Adipocyte (in vitro differentiated cells): ENCODE results near the gene ZBTB14.

Experiments
- DNase-seq: peaks from one replicate; pipeline ENCODE4 v3.0.0-alpha.2; 2015; ENCODE audit warnings: low read depth
- H3K27me3 ChIP-seq: replicated peaks from 2 replicates; pipeline ENCODE4 v1.7.0; 2013; ENCODE audit warnings: mild to moderate bottlenecking, low read length, moderate library complexity; ENCODE audit not compliant: control insufficient read depth, insufficient read depth
- H3K36me3 ChIP-seq: 2 replicates; pipeline ENCODE4 v1.7.0; 2013; ENCODE audit warnings: low read length, mild to moderate bottlenecking, moderate library complexity; ENCODE audit not compliant: control insufficient read depth, insufficient read depth, severe bottlenecking
- H3K4me1 ChIP-seq: 2 replicates; pipeline ENCODE4 v1.7.0; 2013; ENCODE audit warnings: mild to moderate bottlenecking, low read length, moderate library complexity; ENCODE audit not compliant: control insufficient read depth, insufficient read depth
- H3K4me3 ChIP-seq: 2 replicates; pipeline ENCODE4 v1.7.0; 2013; ENCODE audit warnings: mild to moderate bottlenecking, low read length, moderate library complexity
- H3K9ac ChIP-seq: 2 replicates; pipeline ENCODE4 v1.7.0; 2013; ENCODE audit warnings: mild to moderate bottlenecking, low read length, moderate library complexity
- H3K9me3 ChIP-seq: 2 replicates; pipeline ENCODE4 v1.7.0; 2013; ENCODE audit warnings: mild to moderate bottlenecking, low read length, moderate library complexity; ENCODE audit not compliant: control insufficient read depth

ZBTB14 gene

GRCh38 chr18:5287854-5288253 is 7.7 kb downstream of the ZBTB14 start:
- peaks cover 21% of the 10 kb centered on the region for H3K36me3 ChIP-seq
- no peaks in the 10 kb centered on the region for H3K9me3 ChIP-seq
- H3K4me1 ChIP-seq, result peaks cover 14% of the 10 kb centered on the region
- H3K9ac ChIP-seq, result no peak overlapping the region
- no peak for DNase-seq
- no peaks in the 10 kb centered on the region for H3K27me3 ChIP-seq
- no peak overlapping the region for H3K4me3 ChIP-seq

- no peaks in the 10 kb centered on the region for H3K9me3 ChIP-seq
- no peak overlapping the region for H3K9ac ChIP-seq
- no peak for DNase-seq
- H3K4me3 ChIP-seq, result no peak overlapping the region
- peaks cover 14% of the 10 kb centered on the region for H3K4me1 ChIP-seq
- no peaks in the 10 kb centered on the region for H3K27me3 ChIP-seq
- peaks cover 17% of the 10 kb centered on the region for H3K36me3 ChIP-seq
These were observed 9.0 kb downstream of the ZBTB14 start for GRCh38 chr18:5286525-5286924.

DNA sequence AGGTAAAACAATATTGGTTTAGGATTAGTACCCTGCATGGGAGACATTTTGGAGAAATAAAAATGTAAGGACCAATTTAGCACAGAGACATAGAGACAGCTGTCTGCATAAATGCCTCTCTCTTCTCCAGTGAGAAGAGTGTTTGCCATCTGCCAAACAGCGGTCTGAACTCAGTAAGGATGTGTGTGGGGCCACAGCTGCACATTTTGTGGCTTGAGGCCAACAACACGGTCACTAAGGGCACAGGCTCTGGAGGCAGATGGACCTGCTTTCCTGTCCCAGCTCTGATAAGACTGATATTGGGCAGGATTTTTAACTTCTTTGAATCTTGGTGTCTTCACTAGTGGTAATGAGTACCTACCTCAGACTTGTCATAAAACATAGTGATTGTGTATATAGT is 10.2 kb downstream of the ZBTB14 start:
- Histone ChIP-seq H3K9me3 (no peaks in the 10 kb centered on the region), H3K4me1 (peaks cover 14% of the 10 kb centered on the region), H3K4me3 (no peak overlapping the region), H3K9ac (no peak overlapping the region), H3K27me3 (no peaks in the 10 kb centered on the region), H3K36me3 (peaks cover 5% of the 10 kb centered on the region)
- no peak for DNase-seq

DNA sequence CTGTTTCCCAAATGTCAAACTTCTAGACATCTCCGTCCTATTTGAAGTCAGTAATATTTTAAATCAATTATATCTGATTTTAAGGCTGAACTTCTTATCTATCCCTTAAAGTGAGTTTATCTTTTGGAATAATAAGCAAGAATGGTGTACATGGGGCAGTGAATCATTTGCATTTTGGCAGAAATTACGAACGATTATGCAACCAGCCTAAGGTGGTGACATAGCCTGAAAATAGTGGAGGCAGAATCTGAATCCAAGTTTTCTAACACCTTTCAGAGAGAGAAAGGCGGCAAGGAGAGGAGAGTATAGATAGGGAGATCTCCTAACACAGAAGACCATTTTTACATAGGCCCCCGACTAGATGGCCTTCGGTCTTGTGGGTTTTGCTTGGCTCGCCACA is 10.7 kb downstream of the ZBTB14 start:
- H3K9ac ChIP-seq, result no peak overlapping the region
- no peak overlapping the region for H3K4me3 ChIP-seq
- no peaks in the 10 kb centered on the region for H3K27me3 ChIP-seq
- no peaks in the 10 kb centered on the region for H3K9me3 ChIP-seq
- DNase-seq, result no peak
- H3K36me3 ChIP-seq, result no peaks in the 10 kb centered on the region
- H3K4me1 ChIP-seq, result peaks cover 14% of the 10 kb centered on the region

DNA sequence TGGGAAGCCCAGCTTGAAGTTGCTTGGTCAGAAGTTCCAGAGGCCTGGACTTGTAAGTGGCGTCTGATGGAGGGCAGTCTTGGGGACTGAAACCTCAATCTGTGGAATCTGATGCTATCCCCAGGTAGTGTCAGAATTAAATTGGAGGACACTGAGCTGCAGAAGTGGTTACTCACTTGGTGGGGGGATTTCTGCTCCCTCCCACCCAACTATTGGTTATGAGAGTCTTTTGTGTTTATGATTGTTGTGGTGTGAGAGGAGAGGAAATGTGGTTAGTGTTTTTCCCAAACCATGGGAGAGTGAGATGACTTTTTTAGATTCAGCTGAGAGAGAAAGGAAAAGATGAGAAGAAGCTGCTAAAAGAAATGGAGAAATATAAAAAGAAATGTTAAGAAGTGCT is 12.8 kb downstream of the ZBTB14 start:
- H3K9me3 ChIP-seq, result no peaks in the 10 kb centered on the region

DNA sequence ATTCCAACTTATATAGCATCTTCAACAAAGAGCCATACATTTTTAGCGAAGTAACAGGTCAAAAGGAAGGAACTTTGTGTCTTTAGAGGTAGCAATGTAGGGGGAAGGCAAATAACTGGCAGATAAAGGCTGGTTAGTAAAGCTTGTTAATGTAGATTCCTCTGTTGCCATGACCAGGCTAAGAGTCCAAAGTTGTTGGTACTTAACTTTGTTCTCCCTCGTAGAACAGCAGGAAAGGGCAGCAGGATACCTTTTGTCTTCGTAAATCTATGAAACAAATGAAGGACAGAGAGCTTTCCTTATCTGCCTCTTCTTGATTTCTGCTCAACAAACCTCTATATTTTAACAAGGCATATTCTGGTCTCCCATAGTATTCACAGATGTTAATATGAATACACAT is 18.6 kb downstream of the ZBTB14 start:
- Histone ChIP-seq H3K36me3 (no peaks in the 10 kb centered on the region), H3K4me1 (no peaks in the 10 kb centered on the region), H3K9ac (no peak overlapping the region), H3K9me3 (no peaks in the 10 kb centered on the region), H3K27me3 (no peaks in the 10 kb centered on the region), H3K4me3 (no peak overlapping the region)
- DNase-seq, result no peak

More for the DNA sequence above, 12.8 kb downstream of the ZBTB14 start:
- DNase-seq, result no peak
- no peak overlapping the region for H3K4me3 ChIP-seq
- no peak overlapping the region for H3K9ac ChIP-seq
- H3K27me3 ChIP-seq, result no peaks in the 10 kb centered on the region
- H3K4me1 ChIP-seq, result peaks cover 14% of the 10 kb centered on the region
- no peaks in the 10 kb centered on the region for H3K36me3 ChIP-seq

- no peak overlapping the region for H3K4me3 ChIP-seq
- H3K27me3 ChIP-seq, result no peaks in the 10 kb centered on the region
- H3K9me3 ChIP-seq, result no peaks in the 10 kb centered on the region
- no peak for DNase-seq
- H3K9ac ChIP-seq, result no peak overlapping the region
- H3K36me3 ChIP-seq, result no peaks in the 10 kb centered on the region
- no peaks in the 10 kb centered on the region for H3K4me1 ChIP-seq
These were observed 19.7 kb downstream of the ZBTB14 start for GRCh38 chr18:5275872-5276271.

DNA sequence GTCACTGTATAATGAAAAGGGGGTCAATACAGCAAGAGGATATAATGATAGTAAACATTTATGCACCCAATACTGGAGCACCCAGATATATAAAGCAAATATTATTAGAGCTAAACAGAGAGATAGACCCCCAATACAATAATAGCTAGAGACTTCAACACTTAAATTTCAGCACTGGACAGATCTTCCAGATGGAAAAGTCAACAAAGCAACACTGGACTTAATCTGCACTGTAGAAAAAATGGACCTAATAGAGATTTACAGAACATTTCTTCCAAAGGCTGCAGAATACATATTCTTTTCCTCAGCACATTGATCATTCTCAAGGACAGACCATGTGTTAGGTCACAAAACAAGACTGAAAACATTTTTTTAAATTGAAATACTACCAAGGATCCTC is 26.7 kb downstream of the ZBTB14 start:
- no peaks in the 10 kb centered on the region for H3K36me3 ChIP-seq
- H3K9me3 ChIP-seq, result peaks cover 13% of the 10 kb centered on the region
- H3K9ac ChIP-seq, result no peak overlapping the region
- no peaks in the 10 kb centered on the region for H3K4me1 ChIP-seq
- no peak overlapping the region for H3K4me3 ChIP-seq
- H3K27me3 ChIP-seq, result no peaks in the 10 kb centered on the region
- DNase-seq, result no peak

- Histone ChIP-seq H3K36me3 (no peaks in the 10 kb centered on the region), H3K9ac (no peak overlapping the region), H3K9me3 (peaks cover 25% of the 10 kb centered on the region), H3K4me1 (no peaks in the 10 kb centered on the region), H3K27me3 (no peaks in the 10 kb centered on the region), H3K4me3 (no peak overlapping the region)
- no peak for DNase-seq
These were observed 28.8 kb downstream of the ZBTB14 start for GRCh38 chr18:5266721-5267120.

DNA sequence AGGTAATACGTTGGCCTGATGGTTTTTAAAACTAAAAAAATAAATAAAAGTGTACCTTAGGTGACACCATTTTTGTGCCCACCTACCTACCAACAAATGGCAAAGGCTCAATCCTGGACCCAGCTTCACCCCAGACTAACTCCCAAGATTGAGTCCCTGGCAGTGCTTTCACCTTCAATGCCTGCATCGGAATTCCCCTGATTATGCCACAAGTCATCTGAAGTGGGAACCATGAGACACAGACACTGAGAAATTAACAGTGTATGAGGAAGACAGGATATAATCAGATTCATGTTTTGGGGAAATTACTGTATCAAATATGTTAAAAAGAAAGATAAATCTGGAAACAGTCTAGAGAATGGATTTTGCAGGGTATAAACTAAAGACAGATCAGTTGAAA is 41.6 kb downstream of the ZBTB14 start:
- Histone ChIP-seq H3K36me3 (no peaks in the 10 kb centered on the region), H3K9ac (no peak overlapping the region), H3K4me1 (no peaks in the 10 kb centered on the region), H3K27me3 (no peaks in the 10 kb centered on the region), H3K4me3 (no peak overlapping the region), H3K9me3 (no peaks in the 10 kb centered on the region)
- no peak for DNase-seq

DNA sequence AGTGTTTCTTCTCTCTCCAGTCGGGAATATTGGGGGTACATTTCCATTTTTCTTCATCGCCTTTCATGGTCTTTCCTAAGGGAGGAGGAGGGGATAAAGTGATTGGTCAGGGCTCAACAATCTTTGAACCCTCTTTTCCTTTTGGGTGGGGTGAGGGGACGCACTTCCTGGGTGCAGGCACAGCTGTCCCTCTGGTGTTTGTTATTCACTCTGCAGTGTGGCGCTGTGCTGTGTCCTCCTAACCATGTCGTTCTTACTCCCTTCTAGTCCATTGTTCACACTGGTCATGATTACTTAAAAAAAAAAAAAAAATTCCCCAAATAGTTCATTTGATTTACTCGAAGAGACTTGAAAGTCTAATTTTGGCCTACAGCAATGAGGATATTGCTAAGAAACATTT is 44.4 kb downstream of the ZBTB14 start:
- no peak overlapping the region for H3K9ac ChIP-seq
- no peak for DNase-seq

DNA sequence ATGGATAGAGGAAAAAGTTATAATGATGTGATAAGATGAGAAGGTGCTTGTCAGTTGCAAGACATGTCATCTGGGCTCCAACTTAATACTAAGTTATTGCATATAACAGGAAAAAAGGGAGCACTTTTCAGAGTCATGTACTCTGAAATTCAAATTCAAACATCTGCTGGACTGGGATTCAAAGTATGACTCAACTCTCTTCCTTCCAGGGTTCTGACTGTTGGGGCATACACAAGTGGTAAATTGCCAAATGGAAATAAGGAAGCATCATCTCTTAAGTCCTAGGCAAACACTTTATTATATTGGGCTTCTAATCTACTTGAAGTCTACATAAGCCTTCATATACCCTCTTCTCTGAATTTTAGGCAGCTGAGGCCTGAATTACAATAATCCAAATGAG is 44.9 kb downstream of the ZBTB14 start:
- Histone ChIP-seq H3K9me3 (no peaks in the 10 kb centered on the region), H3K9ac (no peak overlapping the region), H3K36me3 (no peaks in the 10 kb centered on the region), H3K4me1 (no peaks in the 10 kb centered on the region), H3K27me3 (no peaks in the 10 kb centered on the region), H3K4me3 (no peak overlapping the region)
- DNase-seq, result no peak

More for the DNA sequence above, 44.4 kb downstream of the ZBTB14 start:
- H3K36me3 ChIP-seq, result no peaks in the 10 kb centered on the region
- H3K4me3 ChIP-seq, result no peak overlapping the region
- H3K4me1 ChIP-seq, result no peaks in the 10 kb centered on the region
- no peaks in the 10 kb centered on the region for H3K9me3 ChIP-seq
- H3K27me3 ChIP-seq, result no peaks in the 10 kb centered on the region
